T follicular helper cell (primary cell): ENCODE data around the gene GRK1.

Source experiments
- DNase-seq: peaks from one replicate; pipeline ENCODE4 v3.0.0-alpha.2; 2020; ENCODE audit warnings: low read depth

GRK1 gene

DNA sequence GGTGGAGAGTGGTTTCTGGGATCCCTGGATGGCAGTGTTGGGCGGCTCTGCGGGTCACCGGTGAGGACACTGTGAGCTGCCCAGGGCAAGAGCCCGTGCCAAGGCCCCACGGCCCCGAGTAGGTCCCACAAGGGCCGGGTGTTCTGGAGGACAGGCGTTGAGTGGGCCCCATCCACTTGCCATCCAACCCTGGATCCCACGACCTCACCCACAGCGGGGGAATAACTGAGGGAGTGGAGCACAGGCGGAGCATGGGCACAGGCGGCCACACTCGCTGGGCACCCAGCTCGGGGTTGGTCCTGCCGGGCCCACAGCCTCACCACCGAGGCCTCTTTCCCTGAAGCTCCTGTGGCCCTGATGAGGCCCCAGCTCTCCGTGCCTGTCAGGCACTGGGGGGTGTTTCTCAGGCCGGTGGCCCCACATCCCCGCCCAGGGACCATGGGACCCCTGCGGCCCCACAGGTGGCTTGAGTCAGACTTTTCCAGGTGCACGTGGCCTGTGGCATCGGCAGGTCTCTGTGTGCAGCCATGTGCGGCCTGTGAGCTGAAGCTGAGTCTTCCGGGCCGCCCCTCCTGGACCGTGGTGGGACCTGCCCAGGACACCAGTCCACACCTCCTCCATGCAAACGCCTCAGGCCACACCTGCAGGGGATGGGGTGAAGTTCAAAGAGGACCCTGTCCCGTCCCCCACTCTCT is 108.6 kb downstream of the GRK1 start:
- DNase-seq: no peak

DNA sequence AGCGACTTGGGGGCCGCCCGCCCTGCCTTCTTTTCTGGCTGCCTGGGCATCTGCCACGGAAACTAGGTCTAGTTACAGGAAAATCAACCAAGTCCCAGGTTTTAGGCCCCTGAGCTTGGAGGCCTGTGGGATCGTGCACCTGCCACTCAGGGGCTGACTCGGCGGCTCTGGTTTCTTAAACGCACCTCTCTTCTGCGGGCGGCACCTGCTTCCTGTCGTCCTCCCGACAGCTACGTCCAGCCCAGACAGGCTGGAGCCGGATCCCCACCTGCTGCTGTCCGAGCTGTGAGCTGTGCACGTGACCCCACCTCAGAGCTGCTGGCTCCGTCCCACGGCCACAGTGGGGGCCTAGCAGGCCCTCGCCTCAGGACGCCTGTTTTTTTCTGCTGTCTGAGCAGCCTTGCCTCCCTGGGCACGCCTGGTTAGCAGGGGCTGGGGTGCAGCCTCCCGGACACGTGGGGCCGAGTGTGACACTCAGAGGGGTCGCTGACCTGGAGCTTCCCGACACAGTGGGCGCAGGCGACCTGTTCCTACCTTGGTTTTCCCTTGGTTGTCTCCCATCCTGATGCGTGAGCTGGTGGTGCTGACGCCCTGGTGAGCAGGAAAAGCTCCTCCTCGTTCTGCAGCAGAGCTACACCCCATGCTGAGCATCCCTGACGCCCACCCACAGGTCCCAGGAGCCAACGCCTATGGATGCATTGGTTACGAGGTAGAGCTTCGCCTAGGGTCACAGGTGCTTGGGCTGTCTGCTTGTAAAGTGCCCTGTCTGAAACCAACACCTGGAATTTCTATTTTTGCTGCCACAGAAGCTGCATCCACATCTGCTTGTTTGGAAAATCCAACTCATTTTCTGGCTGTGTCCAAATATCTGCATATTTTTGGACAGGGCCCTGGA is 109.5 kb downstream of the GRK1 start:
- DNase-seq: no peak

- no peak for DNase-seq
These were observed 110.6 kb downstream of the GRK1 start for GRCh38 chr13:113777311-113778260.

DNA sequence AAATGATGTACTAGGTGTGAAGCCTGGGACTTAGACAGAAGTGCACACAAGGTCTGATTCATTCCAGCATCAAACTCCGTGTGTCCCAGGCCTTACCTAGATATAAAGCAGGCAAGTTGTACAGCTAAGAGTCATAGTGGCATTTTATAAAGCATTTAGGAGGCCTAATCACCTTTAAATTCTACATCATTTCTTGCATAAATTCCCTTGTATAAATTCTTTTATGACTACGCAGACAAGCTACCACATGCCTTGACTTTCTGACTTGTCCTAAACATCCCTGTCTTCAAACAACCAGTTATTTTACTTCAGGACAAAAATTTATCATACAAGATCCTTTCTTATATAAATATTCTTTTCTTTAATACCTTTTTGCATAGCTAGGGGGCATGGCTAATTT is 114.6 kb downstream of the GRK1 start:
- DNase-seq: no peak

GRCh38 chr13:113782472-113782871 is 115.5 kb downstream of the GRK1 start:
- no peak for DNase-seq

DNA sequence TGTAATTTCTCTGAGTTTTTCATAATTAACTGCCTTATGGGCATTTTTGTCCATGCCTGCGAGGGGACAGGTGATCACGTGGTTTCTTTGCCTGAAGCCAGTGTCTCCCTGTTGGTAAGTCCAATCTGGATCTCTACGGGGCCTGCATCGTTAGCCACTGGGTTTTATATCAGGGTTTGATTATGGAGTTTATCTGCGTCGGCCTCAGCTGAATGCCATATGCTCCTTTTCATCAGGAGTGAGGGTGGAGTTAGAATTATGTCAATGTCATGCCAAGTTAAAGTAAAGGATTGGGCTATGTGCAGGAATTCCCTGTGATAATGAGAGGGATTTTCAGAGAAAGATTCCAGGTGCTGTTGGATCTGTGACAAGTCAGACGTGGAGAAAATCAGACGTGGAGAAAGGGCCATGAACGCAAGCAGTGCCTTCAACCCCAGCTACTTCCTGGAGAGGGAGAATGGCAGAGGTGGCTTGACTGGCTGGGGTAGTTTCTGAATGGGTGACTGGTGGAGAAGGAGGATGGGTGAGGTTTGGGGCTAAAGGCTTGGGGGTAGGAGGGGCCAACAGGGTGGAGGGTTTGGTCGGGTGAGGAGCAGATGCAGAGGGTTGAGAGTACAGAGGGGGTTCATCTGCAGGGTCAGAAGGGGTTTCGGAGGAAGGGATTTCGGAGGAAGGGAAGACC is 116.3 kb downstream of the GRK1 start:
- DNase-seq: no peak

GRCh38 chr13:113783966-113784644 is 117.1 kb downstream of the GRK1 start:
- DNase-seq: no peak

GRCh38 chr13:113784645-113785024 is 117.6 kb downstream of the GRK1 start:
- no peak for DNase-seq

GRCh38 chr13:113785051-113786010 is 118.3 kb downstream of the GRK1 start:
- no peak for DNase-seq

GRCh38 chr13:113786262-113786841 is 119.3 kb downstream of the GRK1 start:
- DNase-seq: no peak
